ENCODE measurements around the gene TOP3A.

DNA sequence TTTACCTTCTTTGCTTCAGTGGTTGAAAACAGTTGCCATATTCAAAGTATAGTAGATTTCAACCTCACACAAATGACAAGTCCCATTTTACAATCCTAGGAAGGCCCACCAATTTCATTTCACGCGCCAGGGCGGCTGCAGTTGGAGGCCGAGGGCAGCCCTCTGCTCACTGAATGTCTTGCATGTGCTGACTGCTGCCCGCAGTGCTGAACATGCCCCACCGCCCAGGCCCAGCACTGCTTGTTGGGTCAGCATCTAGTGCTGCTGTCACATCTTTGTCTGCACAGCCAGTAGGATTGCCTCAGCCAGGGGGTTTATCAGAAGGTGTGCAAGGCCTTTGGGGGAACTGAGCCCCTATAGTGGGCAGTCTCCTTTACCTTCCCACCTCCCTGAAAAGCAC, 11.8 kb upstream of the TOP3A start:
- TF ChIP-seq, protein P1, sequence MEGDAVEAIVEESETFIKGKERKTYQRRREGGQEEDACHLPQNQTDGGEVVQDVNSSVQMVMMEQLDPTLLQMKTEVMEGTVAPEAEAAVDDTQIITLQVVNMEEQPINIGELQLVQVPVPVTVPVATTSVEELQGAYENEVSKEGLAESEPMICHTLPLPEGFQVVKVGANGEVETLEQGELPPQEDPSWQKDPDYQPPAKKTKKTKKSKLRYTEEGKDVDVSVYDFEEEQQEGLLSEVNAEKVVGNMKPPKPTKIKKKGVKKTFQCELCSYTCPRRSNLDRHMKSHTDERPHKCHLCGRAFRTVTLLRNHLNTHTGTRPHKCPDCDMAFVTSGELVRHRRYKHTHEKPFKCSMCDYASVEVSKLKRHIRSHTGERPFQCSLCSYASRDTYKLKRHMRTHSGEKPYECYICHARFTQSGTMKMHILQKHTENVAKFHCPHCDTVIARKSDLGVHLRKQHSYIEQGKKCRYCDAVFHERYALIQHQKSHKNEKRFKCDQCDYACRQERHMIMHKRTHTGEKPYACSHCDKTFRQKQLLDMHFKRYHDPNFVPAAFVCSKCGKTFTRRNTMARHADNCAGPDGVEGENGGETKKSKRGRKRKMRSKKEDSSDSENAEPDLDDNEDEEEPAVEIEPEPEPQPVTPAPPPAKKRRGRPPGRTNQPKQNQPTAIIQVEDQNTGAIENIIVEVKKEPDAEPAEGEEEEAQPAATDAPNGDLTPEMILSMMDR (IDR thresholded peaks at IDR 0.05; ENCODE audit: low read depth, low read length): no peak
- TF ChIP-seq, protein P2, sequence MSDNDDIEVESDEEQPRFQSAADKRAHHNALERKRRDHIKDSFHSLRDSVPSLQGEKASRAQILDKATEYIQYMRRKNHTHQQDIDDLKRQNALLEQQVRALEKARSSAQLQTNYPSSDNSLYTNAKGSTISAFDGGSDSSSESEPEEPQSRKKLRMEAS (IDR thresholded peaks at IDR 0.05; ENCODE audit: low read depth, low read length): no peak
- TF ChIP-seq POLR2A (IDR thresholded peaks at IDR 0.05; ENCODE audit: extremely low read depth, insufficient read length) (no peak), MYC (IDR thresholded peaks at IDR 0.05; ENCODE audit: low read depth, low read length) (no peak)

Data from NB4 (cell line).